Kidney glomerular epithelial cell (primary cell): ENCODE data around the gene FAIM2.

Experiments
- DNase-seq: peaks from one replicate; lab custom pipeline; 2025; lab: John Stamatoyannopoulos, UW

The FAIM2 gene

DNA sequence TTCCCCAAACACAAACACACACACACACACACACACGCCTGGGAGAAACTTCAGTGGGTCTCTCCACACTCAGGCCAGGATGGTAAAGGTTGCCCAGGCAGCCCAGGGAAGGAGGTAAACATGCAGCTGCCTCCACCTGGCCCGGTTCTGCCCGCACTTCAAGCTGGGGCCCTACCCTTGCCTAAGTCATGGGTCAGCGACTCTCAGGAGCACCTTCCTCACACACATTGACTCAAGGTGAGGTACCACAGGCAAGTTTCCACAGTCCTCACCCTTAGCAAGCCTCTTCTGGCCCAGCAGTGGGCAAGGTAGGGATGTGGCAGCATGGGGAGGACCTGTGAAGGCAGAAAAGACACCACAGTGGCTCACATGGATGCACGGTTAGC is 14.1 kb upstream of the FAIM2 start:
- DNase-seq, result no peak

DNA sequence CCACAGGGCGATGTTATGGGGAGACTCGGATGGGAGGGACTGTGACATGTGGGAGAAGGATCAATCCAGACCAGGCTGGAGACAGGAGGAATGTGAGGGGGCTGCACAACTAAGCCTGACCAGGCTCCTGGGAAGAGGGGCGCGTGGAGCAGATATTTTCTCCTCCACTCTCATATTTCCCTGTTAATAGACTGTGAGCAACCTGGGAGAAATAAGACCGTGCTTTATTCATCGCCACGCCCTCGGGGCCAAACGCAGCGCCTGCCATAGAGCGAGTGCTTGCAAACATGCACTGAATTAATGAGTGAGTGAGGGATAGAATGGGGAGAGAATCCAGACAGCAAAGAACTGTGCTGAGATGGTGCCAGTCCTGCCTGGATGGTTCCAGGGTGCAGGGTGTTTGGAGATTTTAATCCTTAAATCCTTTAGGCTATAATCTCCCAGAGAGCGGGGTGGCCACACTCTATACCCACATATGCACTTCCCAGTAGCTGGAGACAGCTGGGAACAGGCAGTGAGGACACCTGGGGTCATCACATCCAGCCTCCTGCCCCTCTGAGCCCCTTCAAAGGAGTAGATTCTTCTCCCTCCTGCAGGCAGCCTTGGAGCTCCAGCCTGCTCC is 13.6 kb upstream of the FAIM2 start:
- DNase-seq, result no peak

DNA sequence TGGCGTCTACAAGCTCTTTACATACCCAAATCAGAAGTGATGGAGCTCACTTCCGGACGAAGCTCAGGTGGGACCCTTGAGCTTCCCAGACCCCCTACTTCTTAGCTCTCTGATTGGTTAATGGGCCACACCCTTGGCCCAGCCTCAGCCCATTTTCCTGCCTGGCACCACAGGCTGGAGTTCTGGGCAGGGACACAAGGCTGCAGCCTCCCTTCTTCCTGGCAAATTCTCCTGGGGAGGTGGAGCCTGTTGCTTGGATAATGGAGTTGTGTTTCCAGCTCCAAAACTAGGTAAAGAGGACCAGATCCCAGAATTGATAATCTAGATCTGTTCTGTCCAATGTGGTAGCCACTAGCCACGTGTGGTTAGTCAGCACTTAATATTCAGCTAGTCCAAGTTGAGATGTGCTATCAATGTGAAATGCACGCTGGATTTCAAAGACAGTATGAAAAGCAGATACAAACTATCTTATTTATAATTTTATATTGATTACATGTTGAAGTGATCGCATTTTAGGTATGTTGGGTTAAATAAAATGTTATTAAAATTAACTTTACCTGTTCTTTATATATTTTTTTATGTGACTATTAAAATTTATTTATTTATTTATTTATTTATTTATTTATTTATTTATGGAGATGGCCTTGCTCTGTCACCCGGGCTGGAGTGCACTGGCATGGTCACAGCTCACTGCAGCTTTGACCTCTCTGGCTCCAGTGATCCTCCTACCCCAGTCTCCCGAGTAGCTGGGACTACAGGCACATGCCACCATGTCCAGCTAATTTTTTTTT is 12.6 kb upstream of the FAIM2 start:
- no peak for DNase-seq

- DNase-seq, result no peak
Measured at GRCh38 chr12:49912345-49913255, 8.9 kb upstream of the FAIM2 start.

DNA sequence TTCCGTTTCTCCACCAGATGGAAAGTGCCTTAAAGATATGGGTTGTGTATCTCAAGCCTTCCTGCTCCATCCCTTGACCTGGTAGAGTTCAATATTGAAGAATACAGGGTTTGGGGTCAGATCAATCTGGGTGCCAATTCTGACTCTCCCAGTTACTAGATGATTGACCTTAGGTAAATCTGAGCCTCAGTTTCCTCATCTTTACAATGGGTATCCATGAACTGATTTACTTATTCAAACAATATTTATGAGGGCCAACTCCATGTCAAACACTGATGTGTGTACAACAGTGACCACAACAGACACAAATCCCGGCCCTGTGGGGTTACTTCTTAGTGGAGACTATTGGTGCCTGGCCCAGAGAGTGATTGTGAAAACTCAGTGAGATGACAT is 7.5 kb upstream of the FAIM2 start:
- no peak for DNase-seq

GRCh38 chr12:49910331-49911212 is 6.9 kb upstream of the FAIM2 start:
- DNase-seq, result no peak

GRCh38 chr12:49909826-49910225 is 6.1 kb upstream of the FAIM2 start:
- DNase-seq, result peak; percentile 12

DNA sequence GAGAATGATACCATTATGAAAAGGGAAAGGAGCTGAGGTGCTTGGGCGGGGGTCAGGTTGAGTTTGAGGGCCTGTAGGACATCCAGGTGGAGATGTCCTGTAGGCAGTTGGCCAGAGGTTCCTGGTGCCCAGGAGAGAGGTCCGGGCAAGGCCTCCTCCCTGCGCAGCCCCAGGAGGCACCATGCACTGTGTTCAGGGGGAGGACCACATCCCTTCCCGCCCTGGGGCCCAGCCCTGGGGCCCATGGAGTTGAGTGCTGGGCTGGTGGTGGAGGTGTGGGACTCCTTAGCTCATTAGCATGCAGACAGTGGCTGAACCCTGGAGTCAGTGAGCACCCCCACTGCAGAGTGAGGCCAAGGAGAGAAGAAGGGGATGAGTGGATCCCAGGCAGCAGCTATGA is 5.7 kb upstream of the FAIM2 start:
- DNase-seq, result no peak

DNA sequence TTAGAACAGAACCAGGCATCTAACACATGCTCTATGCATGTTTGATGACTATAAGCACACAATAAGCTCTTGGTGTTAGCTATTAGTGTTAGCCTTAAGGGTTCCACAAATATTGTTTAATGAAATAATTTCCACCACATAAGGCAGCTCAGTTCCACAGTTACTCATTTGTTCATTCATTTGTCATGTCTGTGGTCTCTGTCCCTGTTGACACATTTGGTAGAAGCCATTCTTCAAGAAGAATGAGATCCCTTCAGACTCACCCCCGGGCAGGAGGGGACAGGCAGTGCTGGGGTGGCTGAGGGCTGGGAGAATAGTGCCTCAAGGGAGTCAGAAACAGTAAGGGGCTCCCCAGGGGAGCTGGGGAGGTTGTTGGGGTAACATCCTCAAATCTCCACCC is 3.7 kb upstream of the FAIM2 start:
- no peak for DNase-seq

- no peak for DNase-seq
Measured at GRCh38 chr12:49905718-49906314, 2.1 kb upstream of the FAIM2 start.

DNA sequence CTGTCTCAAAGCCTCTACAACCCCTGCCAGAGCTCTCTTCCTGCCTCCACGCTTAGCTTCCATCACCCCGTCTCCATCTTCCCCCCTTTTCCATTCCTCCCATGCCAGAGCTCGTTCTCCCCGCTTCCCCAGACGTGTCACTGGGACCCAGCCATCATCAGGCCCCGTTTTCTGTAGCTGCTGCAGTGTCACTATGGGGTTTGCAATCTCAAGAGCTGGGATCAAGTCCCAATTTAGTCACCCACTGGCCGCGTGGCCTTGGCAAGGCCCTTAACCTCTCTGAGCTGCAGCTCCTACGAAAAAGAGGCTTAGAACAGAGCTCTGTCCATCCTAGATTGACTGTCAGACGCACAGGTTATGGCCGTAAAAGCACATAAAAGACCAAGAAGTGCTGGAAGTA is 901 bp upstream of the FAIM2 start:
- DNase-seq, result no peak

DNA sequence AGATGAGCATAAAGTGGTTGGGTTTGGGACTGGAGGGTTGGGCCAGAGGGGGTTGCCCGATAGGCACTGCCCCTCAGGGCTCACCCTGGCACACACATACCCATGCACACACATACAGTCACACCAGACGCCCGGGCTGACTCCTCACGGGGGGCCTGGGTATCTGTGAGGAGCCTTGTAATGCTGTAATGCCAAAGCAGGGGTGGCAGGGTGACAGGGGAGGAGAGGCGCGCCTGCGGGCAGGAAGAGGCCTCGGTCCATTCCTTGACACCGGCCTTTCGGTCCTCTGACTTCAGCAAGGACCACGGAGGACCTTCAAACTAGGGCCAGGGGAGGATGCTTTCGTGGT is 375 bp downstream of the FAIM2 start:
- DNase-seq, result no peak

DNA sequence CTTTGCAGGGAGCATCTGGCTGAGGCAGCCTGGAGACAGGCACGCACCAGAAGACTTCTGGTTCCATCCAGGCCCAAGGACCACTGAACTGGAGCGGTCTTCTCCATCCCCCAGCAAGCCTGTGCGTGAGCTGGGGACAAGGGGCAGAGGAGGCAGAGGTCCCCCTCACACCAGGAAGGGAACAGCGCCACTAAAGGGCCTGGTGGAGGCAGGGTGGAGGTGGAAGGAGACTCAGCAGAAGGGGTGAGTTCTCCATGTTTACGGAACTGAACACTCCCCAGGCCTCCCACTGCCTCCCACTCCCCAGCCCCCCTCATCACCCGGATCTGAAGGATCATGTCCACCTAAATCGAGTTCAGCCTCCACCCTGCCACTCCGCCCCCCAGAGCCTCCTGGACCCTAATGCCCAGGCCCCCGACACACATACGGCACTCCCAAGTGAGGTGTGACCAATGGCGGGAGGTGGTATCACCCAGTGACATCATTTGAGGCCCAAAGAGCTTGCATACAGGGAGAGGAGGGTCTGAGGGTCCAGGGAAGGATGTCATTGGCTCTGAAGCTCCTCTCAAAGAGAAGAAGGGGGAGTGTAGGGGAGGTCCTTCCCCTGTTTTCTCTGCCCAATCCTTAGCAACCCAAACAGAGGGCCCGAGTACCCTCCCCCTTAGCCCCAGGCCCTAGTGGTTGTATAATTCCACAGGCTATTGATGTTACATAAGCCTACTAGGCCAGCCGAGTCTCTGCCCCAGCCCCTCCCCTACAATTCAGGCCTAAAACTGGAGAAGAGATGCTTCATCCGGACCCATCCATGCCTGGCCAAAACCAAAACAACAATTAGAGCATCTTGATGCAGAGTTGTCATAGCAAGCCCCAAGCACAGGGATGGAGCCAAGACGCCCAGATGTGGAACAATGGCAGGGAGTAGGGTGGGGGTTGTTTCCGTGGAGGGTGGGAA is 1.0 kb downstream of the FAIM2 start:
- no peak for DNase-seq

DNA sequence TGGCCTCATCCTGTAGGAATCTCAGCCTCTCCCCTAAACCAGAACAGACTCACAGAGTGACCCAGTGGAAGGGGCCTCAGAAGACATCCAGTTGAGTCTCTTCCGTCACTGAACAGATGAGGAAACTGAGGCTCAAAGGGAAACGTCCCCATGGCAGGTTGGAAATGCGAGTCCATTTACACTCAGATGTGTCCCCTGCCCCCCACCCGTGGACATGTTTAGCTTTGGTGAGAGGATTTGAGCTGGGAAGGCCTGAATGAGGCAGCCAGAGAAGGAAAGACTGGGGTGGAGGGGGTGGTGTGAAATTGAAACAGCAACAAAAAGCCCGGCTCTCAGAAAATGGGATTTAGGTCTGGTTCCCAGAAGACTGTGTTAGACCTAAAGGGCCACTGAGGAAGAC is 1.7 kb downstream of the FAIM2 start:
- no peak for DNase-seq

DNA sequence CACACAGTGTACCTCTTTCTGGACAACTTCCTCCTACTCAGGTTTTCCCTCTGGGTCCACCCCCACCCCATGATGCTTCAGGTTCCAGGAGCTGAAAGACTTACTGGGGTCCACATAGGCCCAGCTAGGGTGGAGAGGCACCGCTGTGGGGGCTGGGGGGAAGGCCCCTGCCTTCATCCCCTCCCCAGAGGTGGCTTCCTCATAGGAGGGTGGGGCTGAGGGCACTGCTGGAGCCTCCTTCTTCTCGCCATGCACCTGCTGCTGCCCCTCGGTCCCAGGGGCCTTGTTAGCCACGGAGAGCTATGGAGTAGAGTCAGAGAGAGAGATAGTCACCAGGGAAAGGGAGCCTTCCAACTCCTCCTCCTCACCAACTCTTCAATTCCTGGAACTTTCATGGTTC is 2.7 kb downstream of the FAIM2 start:
- DNase-seq, result no peak

DNA sequence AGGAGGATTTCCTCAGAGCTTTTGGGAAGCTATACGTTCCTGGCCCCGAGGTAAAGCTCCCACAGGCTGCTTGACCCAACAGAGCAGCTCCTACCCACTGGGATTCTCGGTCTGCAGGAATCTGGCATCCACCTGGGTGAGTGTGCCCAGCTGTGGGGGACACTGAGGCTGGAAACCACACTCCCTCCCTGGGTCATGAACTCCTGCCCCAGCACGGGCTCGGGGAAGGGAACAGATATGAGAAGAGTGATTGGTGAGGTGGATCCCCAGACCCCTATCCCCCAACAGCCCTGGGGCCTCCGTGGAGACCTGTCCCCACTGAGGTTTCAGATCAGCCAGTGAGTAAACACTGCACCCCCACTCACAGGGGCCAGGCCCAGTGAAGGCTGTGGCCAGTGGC is 3.3 kb downstream of the FAIM2 start:
- DNase-seq, result no peak

DNA sequence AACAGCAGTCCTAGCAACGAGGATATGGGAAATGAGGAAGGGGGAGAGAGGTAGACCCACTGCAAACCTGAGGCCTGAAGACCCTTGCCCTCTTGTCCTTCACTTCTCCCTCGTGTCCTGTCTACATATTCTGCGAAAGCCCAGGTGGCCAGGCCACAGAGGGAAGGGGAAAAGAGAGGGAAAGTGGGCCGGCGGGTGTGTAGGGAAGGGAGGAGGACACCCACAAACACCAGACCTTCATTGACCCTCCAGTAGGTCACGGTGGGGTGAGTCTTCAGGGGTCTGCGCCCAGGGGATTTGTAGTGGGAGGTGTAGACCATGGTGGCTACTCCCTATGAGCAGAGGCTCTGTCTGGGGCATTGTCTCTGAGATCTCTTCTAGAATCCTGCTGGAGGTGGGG is 3.8 kb downstream of the FAIM2 start:
- no peak for DNase-seq

DNA sequence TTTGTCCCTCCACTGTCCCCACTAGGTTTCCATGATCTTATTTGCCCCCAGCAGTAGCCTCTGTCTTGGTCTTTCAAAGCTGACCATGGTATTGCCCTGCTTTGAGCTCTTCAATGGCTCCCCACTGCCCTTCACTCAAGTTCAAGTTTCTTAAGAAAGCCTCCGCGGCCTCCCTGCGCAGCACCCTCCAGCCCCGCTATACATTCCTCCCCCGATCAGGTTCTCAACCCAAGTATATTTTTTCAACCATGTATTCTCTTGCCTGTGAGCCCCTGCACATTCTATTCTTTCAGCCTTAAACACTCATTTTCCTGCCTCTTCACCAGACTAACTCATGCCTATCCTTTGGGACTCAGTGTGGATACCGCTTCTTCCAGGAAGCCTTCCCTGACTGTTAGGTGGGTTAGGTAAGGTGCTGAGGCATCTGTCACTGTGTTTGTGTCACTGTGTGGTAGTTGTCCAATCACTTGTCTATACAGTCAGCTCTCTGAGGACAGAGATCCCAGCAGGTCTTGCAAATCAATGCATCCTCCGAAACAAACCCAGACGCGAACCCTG is 4.3 kb downstream of the FAIM2 start:
- DNase-seq, result no peak

GRCh38 chr12:49897276-49897675 is 6.4 kb downstream of the FAIM2 start:
- no peak for DNase-seq

DNA sequence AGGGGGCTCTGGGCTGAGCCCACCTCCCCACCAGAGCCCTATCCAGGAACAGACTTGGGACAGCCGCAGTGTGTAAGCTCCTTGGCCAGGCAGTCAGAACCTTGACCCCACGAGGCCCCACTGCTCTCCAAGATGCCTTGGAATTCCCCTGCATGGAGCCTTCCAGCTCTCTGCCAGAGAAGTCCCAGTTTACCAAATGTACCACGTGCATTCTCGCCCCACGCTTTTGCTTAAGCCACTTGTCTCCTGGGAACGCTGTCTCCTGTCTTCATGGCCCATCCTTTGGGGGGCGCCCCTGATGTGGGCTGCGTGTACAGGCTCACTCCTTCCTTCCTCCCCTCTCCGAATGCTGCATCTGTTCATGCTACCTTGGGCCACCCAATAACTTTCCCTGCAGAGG is 7.9 kb downstream of the FAIM2 start:
- DNase-seq, result no peak
